Keratinocyte (primary cell): ENCODE results near the gene IQCK.

Experiments used
- CTCF ChIP-seq, 3 experiments: IDR thresholded peaks in 1 of 3; conservative IDR thresholded peaks in 1 of 3; optimal IDR thresholded peaks in 1 of 3; 2 replicates in 2 of 3; 3 replicates in 1 of 3; pipeline versions ENCODE3 to v1.5.1; 2011; ENCODE audit warnings: low read length in 3 of 3, mild to moderate bottlenecking in 3 of 3, moderate library complexity in 2 of 3, control low read depth in 1 of 3, inconsistent platforms in 1 of 3; ENCODE audit not compliant: insufficient read depth in 2 of 3; ENCODE audit errors: extremely low read depth in 1 of 3
- EZH2 ChIP-seq: IDR thresholded peaks from one replicate; pipeline ENCODE4 v1.6.1; 2012; ENCODE audit warnings: inconsistent platforms, mild to moderate bottlenecking, low read length, moderate library complexity

GRCh38 chr16:19718624-19718965 is 524 bp downstream of the IQCK start:
- TF ChIP-seq CTCF (optimal IDR thresholded peaks at IDR 0.05 in 1 of 3, IDR thresholded peaks at IDR 0.05 in 1 of 3, conservative IDR thresholded peaks at IDR 0.05 in 1 of 3; ENCODE audit: extremely low read depth in 1 of 3, insufficient read depth in 2 of 3, low read length in 3 of 3) (no peak), EZH2 (no peak)
